Fibroblast of lung (primary cell): Measurements from ENCODE around the gene SOX1.

Source experiments
- EZH2 ChIP-seq: IDR thresholded peaks from 2 replicates; pipeline ENCODE4 v1.5.1; 2012; ENCODE audit warnings: low read length, control low read depth, mild to moderate bottlenecking; ENCODE audit errors: missing control alignments
- TF ChIP-seq, protein P1 (sequence below), 2 donors: IDR thresholded peaks in 1 of 2; conservative IDR thresholded peaks in 1 of 2; 1 replicate in 1 of 2; 2 replicates in 1 of 2; pipeline ENCODE4 v1.5.1; 2011 to 2012; ENCODE audit warnings: low read length in 2 of 2, control low read depth in 1 of 2, inconsistent platforms in 1 of 2, low read depth in 1 of 2, mild to moderate bottlenecking in 1 of 2

DNA sequence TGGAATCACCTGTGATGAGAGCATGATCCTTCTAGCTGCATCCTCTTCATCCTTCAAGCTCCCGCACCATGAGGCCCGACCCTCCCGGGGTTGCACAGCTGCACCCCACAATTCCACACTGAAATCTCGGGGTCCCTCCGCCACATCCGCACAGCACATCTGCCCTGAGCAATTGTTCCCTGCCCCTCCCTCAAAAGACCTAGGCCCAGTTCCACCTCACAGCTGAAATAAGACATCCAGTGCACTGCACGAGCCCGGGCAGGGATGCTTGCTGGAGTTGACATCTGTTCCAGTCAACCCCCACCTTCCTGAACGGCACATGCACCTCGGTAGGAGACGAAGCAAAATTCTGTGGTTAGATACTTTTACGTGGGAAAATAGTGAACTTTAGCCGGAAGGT lies 14.7 kb upstream of the SOX1 start:
- TF ChIP-seq, protein P1, sequence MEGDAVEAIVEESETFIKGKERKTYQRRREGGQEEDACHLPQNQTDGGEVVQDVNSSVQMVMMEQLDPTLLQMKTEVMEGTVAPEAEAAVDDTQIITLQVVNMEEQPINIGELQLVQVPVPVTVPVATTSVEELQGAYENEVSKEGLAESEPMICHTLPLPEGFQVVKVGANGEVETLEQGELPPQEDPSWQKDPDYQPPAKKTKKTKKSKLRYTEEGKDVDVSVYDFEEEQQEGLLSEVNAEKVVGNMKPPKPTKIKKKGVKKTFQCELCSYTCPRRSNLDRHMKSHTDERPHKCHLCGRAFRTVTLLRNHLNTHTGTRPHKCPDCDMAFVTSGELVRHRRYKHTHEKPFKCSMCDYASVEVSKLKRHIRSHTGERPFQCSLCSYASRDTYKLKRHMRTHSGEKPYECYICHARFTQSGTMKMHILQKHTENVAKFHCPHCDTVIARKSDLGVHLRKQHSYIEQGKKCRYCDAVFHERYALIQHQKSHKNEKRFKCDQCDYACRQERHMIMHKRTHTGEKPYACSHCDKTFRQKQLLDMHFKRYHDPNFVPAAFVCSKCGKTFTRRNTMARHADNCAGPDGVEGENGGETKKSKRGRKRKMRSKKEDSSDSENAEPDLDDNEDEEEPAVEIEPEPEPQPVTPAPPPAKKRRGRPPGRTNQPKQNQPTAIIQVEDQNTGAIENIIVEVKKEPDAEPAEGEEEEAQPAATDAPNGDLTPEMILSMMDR (conservative IDR thresholded peaks at IDR 0.05 in 1 of 2, IDR thresholded peaks at IDR 0.05 in 1 of 2; ENCODE audit: low read depth in 1 of 2, low read length in 2 of 2) = no peak
- no peak for TF ChIP-seq EZH2
